Activated T-cell treated with anti-CD3 and anti-CD28 coated beads, Interleukin-2, amount 50 U/mL, for 72 hours (primary cell): ENCODE data around the gene YAF2. TPM values are rescaled to one million over a fixed set of nuclear protein-coding genes. Genes with fewer than 3 reads are reported as not detected.
A peak's percentile ranks its signal among the peaks of the same experiment; 100 is the strongest.

Experiments
- ATAC-seq, 2 donors: fragments of 150-1000 bp; cut with Tn5 transposase; replicated peaks in 1 of 2; 2 replicates each; pipeline ENCODE4 v1.10.0; 2021; ENCODE audit warnings: moderate library complexity in 2 of 2, mild to moderate bottlenecking in 1 of 2
- DNase-seq, 2 donors: peaks; one replicate each; pipeline ENCODE4 v3.0.0; 2021 to 2022; ENCODE audit warnings: mixed read lengths in 1 of 2
- H3K27ac Mint-ChIP-seq: one replicate; pipeline ENCODE4 v1.8.0; 2022; ENCODE audit warnings: mild to moderate bottlenecking, moderate library complexity, mixed read lengths
- H3K27me3 Mint-ChIP-seq: one replicate; pipeline ENCODE4 v1.8.0; 2022; ENCODE audit warnings: low read depth, mixed read lengths
- H3K36me3 Mint-ChIP-seq, 2 donors: one replicate each; pipeline ENCODE4 v1.8.0; 2022; ENCODE audit warnings: mixed read lengths in 2 of 2, mild to moderate bottlenecking in 1 of 2; ENCODE audit not compliant: insufficient read depth in 2 of 2
- H3K4me1 Mint-ChIP-seq: one replicate; pipeline ENCODE4 v1.8.0; 2022; ENCODE audit warnings: low read depth, mixed read lengths
- H3K4me3 Mint-ChIP-seq, 2 donors: one replicate each; pipeline ENCODE4 v1.8.0; 2022; ENCODE audit warnings: mild to moderate bottlenecking in 2 of 2, mixed read lengths in 2 of 2, moderate library complexity in 2 of 2
- H3K9me3 Mint-ChIP-seq, 2 donors: one replicate each; pipeline ENCODE4 v1.8.0; 2022; ENCODE audit warnings: mixed read lengths in 2 of 2
- total RNA-seq, 2 donors: library from RNA; stranded (reverse); gene quantifications; one replicate each; pipeline ENCODE4 v1.2.3, GENCODE V29; 2022

The YAF2 gene
- total RNA-seq, 2 donors from 2014 or later, result 71.8 to 77.2 TPM

DNA sequence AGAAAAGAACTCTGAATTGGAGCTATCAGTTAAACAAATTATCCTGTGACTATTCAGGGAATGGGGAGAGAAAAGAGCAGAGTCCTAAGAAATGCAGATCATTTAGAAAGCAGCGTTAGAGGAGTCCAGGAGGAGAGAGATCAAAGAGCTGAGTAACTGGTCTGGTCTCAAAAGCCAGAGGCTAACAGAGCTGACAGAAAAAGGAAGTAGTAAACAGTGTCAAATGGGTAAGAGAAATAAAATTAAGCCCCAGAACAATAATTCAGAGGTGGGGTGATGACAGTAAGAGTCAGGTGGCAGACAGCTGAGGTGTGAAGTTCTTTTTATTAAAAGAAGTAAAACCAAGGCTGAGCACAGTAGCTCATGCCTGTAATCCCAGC is 112.7 kb downstream of the YAF2 start:
- H3K4me1 Mint-ChIP-seq, result peaks cover 36% of the 10 kb centered on the region
- H3K36me3 Mint-ChIP-seq, result no peaks in the 10 kb centered on the region
- ATAC-seq (peak; percentile 25 to 38), DNase-seq (no peak)
- no peak overlapping the region for H3K27ac Mint-ChIP-seq
- H3K9me3 Mint-ChIP-seq, result no peaks in the 10 kb centered on the region
- H3K4me3 Mint-ChIP-seq, result no peak overlapping the region
- H3K27me3 Mint-ChIP-seq, result no peaks in the 10 kb centered on the region

DNA sequence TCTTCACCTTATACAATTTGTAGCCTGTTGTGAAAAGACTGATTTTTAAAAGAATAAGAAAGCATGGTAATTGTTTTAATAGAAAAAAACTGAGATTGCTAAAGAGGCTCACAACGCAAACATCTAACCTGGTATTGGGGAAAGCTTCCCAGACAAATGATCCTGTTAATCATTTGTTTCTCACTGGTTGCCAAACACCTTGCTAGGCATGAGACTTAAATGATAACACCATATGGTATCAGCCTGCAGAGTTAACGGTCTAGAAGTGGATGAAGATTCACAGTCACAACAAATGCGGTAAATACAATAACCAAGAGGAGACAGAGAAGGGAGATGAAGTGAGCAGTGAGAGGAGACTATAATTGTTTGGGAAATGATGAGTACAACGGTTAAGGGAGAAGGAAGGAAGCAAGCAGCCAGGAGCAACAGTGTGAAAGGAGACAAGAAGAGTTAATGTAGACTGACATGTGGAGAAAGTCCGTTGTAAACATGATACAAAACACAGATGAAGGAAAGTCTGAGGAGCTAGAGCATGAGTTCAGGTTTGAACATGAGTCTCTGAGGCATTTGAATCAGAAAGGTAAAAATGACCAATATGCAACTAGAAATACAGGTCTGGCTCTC is 113.2 kb downstream of the YAF2 start:
- Mint-ChIP-seq H3K36me3 (no peaks in the 10 kb centered on the region), H3K9me3 (no peaks in the 10 kb centered on the region), H3K27me3 (no peaks in the 10 kb centered on the region), H3K4me3 (no peak overlapping the region), H3K27ac (no peak overlapping the region), H3K4me1 (peaks cover 37% of the 10 kb centered on the region)
- ATAC-seq, result peak; percentile 15 to 34
- no peak for DNase-seq

DNA sequence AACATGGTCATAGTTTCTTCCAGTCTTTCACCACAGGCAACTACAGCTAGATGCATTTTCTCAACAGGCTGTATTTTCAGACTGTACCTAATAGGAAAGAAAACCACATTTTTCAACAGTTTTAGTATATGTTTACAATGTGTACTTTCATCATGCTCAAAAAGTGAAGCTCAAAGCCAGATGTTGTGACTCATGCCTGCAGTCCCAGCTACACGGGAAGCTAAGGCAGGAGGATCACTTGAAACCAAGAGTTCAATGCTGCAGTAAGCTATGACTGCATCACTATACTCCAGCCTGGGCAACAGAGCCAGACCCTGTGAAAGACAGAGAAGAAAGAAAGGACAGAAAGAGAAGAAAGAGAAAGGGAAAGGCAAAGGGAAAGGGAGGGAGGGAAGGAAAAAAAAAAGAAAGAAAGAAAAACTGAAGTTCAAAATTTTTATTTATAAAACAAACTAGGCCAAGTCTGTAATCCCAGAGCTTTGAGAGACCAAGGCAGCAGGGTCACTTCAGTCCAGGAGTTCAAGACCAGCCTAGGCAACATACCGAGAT is 118.9 kb downstream of the YAF2 start:
- Mint-ChIP-seq H3K27ac (no peak overlapping the region), H3K4me3 (peak overlapping the region in 1 of 2 donors; percentile 60), H3K36me3 (peaks cover 7 to 26% of the 10 kb centered on the region in 2 donors), H3K4me1 (peaks cover 26% of the 10 kb centered on the region), H3K9me3 (peaks cover 2 to 4% of the 10 kb centered on the region in 2 donors), H3K27me3 (no peaks in the 10 kb centered on the region)
- ATAC-seq (peak; percentile 65 to 78), DNase-seq (no peak)

DNA sequence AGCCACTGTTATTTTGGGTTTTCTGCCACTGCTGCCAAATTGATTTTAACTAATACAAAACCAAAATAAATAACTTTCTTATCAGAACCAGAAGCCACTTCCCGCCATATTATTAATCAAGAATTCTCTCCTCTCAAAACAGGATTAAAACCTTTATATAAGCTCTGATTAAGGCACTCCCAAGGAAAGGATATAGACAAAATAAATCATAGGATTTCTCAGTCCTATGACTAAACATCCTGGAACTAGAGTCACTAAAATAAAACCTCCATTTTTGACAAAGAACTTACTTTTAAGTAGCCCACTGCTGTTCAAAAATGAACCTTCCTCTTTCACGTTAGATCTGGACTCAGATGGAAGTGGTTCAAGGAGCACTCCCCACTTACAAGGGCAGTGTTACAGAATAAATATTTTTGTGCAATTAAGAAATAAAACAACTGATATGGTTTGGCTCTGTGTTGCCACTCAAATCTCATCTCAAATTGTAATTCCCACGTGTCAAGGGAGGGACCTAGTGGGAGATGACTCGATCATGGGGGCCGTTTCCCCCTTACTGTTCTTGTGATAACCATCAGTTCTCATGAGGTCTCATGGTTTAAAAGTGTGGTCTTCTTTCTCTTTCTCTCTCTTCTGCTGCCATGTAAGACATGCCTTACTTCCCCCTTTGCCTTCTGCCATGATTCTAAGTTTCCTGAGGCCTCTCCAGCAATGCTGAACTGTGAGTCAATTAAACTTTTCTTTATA is 119.7 kb downstream of the YAF2 start:
- Mint-ChIP-seq H3K27ac (no peak overlapping the region), H3K9me3 (peaks cover 5 to 8% of the 10 kb centered on the region in 2 donors), H3K36me3 (peaks cover 10 to 32% of the 10 kb centered on the region in 2 donors), H3K27me3 (no peaks in the 10 kb centered on the region), H3K4me1 (peaks cover 26% of the 10 kb centered on the region), H3K4me3 (no peak overlapping the region)
- ATAC-seq (peak in 1 of 2 donors; percentile 45), DNase-seq (no peak)

DNA sequence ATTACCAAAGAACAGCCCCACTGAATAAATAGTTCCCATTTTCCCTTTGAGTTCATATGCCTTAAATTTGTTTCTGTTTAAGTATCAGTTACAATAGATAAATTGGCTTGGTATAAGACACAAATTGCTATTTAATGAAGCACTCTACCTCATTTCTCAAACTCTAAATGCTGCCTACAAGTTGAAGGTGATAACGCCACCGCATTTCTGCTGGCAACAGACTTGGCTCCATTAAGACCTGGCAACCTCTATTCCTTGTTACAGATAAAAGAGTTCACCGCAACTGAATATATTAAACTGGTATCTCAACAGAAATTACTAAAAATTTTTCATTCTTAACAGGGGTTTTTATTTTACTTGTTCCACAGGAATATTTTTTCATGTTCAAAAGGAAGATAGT is 129.0 kb downstream of the YAF2 start:
- ATAC-seq (no peak), DNase-seq (no peak)
- Mint-ChIP-seq H3K27me3 (no peaks in the 10 kb centered on the region), H3K36me3 (peaks cover 8 to 23% of the 10 kb centered on the region in 2 donors), H3K4me3 (no peak overlapping the region), H3K27ac (no peak overlapping the region), H3K4me1 (no peaks in the 10 kb centered on the region), H3K9me3 (peaks cover 2 to 9% of the 10 kb centered on the region in 2 donors)

Other genes starting within 250 kb of the YAF2 start
- 1 to 10 TPM; 7.2 to 8.4 TPM for gene GXYLT1, start 93.4 kb downstream of the YAF2 start, total RNA-seq
- 100 to 1,000 TPM in 1 of 2 donors, 10 to 100 TPM in 1; 89.2 to 113 TPM for gene ZCRB1, start 87.8 kb upstream of the YAF2 start, total RNA-seq
- 10 to 100 TPM; 56.9 to 63.1 TPM for gene PPHLN1, start 87.9 kb upstream of the YAF2 start, total RNA-seq